ENCODE results near the gene SSBP3.
"Not testable (repeated sequence)": the region's sequence is repeated elsewhere in the genome, so short reads cannot be mapped to it uniquely, and the experiment has no call there.

SSBP3 gene

DNA sequence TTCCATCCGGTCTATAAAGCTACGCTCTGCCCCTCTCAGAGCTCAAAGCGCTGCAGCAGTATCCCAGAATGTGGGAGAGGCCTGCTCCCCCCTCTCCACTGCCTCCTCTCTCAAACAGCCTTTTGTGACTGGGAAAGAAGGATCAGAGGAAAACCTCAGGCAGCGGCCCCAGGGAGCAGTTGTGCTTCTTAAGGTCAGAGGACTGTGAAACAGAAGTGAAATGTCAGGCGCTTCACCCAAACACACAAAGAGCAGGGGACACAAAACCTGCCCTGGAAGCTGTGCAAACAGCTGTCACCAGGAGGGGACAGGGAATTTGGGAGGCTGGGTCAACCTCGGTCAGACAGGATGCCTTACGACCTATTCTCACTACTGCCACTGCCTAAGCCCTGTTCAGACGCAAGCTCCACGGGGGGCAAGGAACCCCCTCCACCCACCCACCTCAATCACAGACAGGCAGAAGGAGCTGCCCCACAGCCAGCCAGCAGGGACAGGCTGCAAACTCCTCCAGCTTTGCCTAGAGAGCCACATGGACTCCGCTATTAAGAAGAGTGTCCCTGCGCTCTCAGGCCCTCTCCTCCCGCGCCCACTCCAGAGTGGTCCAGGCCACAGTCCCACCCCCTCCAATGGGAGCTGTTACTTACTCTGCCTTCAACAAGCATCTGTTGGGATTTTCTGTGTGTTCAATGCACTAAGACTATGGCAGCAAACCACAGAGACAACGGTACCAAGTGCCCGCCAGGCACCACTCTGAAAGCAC lies 14.6 kb downstream of the SSBP3 start:
- TF ChIP-seq, protein P1, sequence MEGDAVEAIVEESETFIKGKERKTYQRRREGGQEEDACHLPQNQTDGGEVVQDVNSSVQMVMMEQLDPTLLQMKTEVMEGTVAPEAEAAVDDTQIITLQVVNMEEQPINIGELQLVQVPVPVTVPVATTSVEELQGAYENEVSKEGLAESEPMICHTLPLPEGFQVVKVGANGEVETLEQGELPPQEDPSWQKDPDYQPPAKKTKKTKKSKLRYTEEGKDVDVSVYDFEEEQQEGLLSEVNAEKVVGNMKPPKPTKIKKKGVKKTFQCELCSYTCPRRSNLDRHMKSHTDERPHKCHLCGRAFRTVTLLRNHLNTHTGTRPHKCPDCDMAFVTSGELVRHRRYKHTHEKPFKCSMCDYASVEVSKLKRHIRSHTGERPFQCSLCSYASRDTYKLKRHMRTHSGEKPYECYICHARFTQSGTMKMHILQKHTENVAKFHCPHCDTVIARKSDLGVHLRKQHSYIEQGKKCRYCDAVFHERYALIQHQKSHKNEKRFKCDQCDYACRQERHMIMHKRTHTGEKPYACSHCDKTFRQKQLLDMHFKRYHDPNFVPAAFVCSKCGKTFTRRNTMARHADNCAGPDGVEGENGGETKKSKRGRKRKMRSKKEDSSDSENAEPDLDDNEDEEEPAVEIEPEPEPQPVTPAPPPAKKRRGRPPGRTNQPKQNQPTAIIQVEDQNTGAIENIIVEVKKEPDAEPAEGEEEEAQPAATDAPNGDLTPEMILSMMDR (IDR thresholded peaks at IDR 0.05; ENCODE audit: low read depth, low read length): no peak
- H3K4me3 ChIP-seq (ENCODE audit: low read depth, low read length): no peak overlapping the region

DNA sequence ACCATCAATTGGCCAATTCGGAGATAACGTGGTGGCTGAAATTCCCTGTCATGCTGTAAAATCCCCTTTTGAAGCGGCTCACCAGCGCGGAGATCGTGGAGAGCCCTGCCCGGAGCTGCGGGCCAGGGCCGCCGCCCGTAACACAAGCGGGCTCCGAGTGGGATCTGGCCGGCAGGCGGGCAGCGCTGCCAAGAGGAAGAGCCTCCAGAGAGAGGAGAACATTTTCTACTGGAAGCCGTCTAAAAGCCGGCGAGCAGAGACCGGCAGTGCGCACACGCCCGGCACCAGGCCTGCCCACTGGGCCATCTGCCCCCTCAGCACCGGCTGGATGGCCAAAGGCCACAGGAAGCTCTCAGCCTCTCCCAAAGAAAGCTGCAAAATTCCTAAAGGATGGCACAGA lies 15.5 kb downstream of the SSBP3 start:
- TF ChIP-seq, protein P1 (IDR thresholded peaks at IDR 0.05; ENCODE audit: low read depth, low read length): no peak
- no peak overlapping the region for H3K4me3 ChIP-seq (ENCODE audit: low read depth, low read length)

DNA sequence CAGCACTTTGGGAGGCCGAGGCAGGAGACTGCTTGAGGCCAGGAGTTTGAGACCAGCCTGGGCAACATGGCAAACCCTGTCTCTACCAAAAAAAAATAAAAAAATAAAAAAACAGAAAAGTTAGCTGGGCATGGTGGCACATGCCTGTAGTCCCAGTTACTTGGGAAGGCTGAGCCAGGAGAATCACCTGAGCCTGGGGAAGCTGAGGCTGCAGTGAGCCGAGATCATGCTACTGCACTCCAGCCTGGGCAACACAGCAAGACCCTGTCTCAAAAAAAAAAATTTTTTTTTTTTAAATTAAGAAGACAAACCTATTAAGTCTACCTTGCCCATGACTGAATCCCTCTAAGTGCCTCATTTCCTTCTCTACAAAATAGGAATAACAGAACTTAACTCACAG lies 16.6 kb downstream of the SSBP3 start:
- H3K4me3 ChIP-seq (ENCODE audit: low read depth, low read length): not testable (repeated sequence)

DNA sequence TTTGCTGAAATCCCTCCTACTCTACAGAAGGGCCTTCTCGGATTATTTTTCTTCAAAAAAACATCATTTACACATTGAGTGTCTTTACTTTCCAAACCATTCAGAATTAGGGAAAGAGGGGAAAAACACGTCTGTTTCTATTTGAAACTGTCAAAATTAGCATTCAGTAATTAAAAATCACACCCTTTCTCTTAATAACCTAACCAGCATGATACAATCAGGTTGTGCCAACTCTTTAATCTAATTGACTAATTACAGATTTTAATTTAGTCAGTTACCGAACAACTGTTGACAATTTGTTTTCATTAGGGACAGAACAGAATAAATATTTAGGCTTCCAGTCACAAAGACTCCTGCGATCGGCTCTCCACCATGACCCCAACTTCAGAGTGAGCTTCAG lies 18.8 kb downstream of the SSBP3 start:
- H3K4me3 ChIP-seq (ENCODE audit: low read depth, low read length): no peak overlapping the region
- TF ChIP-seq, protein P1 (IDR thresholded peaks at IDR 0.05; ENCODE audit: low read depth, low read length): no peak

DNA sequence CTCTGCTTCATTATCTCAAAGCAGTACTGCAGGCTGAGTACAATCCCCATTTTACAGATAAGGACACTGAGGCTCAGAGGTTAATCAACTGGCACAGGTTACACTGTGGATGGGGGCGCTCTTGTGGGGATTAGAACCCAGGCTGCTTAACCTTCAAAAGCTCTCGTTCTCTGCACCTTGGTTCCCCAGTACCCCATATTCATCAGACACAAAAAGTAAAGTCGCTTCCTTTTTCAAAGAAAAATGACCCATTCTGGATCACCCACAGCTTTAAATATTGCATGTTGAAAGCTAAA lies 20.5 kb downstream of the SSBP3 start:
- TF ChIP-seq, protein P1 (IDR thresholded peaks at IDR 0.05; ENCODE audit: low read depth, low read length): no peak
- no peak overlapping the region for H3K4me3 ChIP-seq (ENCODE audit: low read depth, low read length)

DNA sequence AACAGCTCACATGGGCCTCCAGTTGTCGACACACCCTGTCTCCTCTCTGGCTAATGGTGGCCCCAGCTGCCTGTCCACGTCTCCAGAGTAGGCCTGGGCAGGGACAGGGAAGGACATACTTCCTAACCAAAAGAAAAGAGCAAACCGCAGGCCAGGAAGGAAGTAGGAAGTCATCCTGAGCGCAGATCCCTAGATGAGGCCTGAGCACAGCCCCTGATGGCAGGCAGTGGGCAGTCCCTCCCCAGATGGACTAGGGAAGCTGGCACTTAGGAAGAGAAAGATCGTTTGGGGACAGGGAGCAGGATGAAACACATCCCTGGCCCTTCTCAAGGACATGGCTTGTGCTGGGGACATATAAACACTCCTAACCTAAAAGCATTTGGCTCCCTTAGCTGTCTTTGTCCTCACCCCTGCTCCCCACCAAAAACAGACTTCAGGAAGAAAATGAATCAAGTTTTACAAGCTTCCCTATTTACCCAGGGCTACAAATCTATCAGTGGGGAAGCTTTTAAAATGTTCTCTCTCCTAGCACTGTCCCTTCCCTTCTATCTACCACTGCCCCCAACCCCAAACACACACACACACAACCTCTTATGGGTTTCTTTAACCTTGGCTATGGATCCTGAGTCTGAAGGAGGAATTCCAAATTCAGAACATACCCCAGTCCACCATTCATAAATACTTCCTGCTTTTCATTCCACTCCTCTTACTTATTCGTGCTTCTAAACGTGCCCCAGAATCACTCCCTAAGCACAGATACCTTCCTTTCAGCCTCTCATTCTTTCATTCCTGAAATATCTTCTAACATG lies 21.1 kb downstream of the SSBP3 start:
- TF ChIP-seq, protein P1 (IDR thresholded peaks at IDR 0.05; ENCODE audit: low read depth, low read length): no peak
- no peak overlapping the region for H3K4me3 ChIP-seq (ENCODE audit: low read depth, low read length)

DNA sequence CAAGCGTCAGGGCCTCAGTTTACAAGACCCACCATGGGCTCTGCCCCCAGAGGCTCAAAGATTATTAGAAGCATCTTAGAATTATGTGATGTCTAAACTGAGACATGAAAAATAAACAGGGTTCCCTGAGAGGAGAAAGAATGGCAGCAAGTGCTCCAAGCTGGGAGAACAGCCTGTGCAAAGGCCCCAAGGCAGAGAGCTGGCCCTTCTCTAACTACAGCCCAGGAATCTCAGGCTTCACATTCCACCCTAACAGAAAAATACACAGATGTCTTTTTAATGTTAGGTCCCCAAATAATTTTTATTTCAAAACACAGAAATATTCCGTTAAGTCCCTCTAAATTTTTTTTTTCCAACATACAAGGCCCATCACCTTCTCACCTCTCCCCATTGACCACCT lies 21.7 kb downstream of the SSBP3 start:
- TF ChIP-seq, protein P1 (IDR thresholded peaks at IDR 0.05; ENCODE audit: low read depth, low read length): no peak
- no peak overlapping the region for H3K4me3 ChIP-seq (ENCODE audit: low read depth, low read length)
